ENCODE results near the gene MAPKAP1. TPM values are rescaled to one million over a fixed set of nuclear protein-coding genes. Genes with fewer than 3 reads are reported as not detected.

MAPKAP1 gene
- total and polyA plus RNA-seq, 8 donors = 49.5 to 89.5 (median 56.2) TPM

DNA sequence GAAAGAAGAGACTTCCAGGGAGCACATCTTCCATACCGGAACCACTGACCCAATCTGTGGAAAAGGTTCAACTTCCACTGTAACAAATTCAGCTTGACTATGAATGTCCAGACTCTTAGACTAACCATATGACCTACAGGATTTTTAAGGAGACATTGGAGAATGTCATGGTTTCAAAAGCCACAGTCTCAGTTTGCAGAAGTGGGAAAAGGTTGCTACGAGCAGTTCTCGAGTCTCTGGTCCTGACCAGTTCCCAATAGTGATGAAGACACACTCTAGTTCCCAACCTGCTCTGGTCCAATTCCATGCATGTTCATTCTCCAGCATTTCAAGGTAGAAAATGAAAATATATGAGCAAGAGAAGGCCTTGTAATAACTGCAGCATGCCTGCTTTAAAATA lies 158.0 kb downstream of the MAPKAP1 start:
- Histone ChIP-seq H3K4me3 (no peak overlapping the region), H3K9me3 (no peaks in the 10 kb centered on the region), H3K27me3 (no peaks in the 10 kb centered on the region), H3K4me1 (peaks cover 32 to 37% of the 10 kb centered on the region in 2 donors), H3K36me3 (peaks cover 0 to 5% of the 10 kb centered on the region in 2 donors), H3K27ac (peak overlapping the region; percentile 55 to 73)
- intact Hi-C loops (cut with DNase I) = no loop called here
- TF ChIP-seq, protein P1, sequence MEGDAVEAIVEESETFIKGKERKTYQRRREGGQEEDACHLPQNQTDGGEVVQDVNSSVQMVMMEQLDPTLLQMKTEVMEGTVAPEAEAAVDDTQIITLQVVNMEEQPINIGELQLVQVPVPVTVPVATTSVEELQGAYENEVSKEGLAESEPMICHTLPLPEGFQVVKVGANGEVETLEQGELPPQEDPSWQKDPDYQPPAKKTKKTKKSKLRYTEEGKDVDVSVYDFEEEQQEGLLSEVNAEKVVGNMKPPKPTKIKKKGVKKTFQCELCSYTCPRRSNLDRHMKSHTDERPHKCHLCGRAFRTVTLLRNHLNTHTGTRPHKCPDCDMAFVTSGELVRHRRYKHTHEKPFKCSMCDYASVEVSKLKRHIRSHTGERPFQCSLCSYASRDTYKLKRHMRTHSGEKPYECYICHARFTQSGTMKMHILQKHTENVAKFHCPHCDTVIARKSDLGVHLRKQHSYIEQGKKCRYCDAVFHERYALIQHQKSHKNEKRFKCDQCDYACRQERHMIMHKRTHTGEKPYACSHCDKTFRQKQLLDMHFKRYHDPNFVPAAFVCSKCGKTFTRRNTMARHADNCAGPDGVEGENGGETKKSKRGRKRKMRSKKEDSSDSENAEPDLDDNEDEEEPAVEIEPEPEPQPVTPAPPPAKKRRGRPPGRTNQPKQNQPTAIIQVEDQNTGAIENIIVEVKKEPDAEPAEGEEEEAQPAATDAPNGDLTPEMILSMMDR (IDR thresholded peaks at IDR 0.05) = no peak
- ATAC-seq (peak; percentile 22), DNase-seq (no peak)

DNA sequence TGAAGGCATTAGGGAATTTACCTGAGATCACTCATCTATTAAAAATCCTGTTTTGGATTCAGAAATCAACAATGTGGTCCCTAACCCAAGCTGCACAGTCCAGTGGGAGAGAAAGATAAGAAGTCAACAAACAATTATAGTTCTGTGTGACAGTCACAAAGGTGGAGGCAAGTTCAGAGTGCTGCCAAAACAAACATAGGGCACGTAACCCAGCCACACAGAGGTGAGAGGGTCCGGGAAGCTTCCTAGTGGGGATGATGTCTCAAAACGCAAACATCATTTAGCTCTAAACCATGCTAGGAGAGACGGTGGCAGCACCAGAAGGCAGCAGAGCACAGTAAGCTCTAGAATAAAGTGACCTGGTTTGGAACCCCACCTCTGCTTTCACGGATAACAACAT lies 158.9 kb downstream of the MAPKAP1 start:
- no peak overlapping the region for H3K4me3 ChIP-seq
- H3K36me3 ChIP-seq = peaks cover 0 to 5% of the 10 kb centered on the region in 2 donors
- TF ChIP-seq, protein P1 (IDR thresholded peaks at IDR 0.05) = no peak
- H3K27ac ChIP-seq = peak overlapping the region in 1 of 2 donors; percentile 73
- DNase-seq = no peak
- no peaks in the 10 kb centered on the region for H3K9me3 ChIP-seq
- intact Hi-C loops (cut with DNase I) = no loop called here
- ATAC-seq = no peak
- H3K27me3 ChIP-seq = no peaks in the 10 kb centered on the region
- peaks cover 32 to 37% of the 10 kb centered on the region in 2 donors for H3K4me1 ChIP-seq

DNA sequence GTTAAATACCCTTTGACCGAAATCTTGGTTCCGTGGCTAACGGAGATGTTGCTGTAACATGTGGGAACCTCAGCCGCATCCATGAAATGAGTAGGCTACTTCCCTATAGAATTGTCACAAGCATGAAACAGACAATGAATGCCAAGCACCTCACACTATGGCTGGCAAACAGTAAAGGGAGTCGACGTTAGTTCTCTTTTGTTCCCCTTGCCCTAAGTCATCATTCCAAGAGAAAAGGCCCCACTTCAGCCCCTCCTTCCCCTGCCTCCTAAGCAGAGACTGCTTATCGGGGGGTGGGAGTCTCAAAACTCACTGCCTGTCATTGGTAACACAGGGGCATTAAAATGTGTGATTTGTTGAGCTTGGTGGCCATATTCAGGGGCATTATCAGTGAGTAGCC lies 159.6 kb downstream of the MAPKAP1 start:
- Histone ChIP-seq H3K9me3 (no peaks in the 10 kb centered on the region), H3K4me1 (peaks cover 32 to 37% of the 10 kb centered on the region in 2 donors), H3K27ac (no peak overlapping the region), H3K27me3 (no peaks in the 10 kb centered on the region), H3K36me3 (peaks cover 0 to 7% of the 10 kb centered on the region in 2 donors), H3K4me3 (no peak overlapping the region)
- intact Hi-C loops (cut with DNase I) = no loop called here
- no peak for ATAC-seq
- DNase-seq = no peak
- TF ChIP-seq, protein P1 (IDR thresholded peaks at IDR 0.05) = no peak

DNA sequence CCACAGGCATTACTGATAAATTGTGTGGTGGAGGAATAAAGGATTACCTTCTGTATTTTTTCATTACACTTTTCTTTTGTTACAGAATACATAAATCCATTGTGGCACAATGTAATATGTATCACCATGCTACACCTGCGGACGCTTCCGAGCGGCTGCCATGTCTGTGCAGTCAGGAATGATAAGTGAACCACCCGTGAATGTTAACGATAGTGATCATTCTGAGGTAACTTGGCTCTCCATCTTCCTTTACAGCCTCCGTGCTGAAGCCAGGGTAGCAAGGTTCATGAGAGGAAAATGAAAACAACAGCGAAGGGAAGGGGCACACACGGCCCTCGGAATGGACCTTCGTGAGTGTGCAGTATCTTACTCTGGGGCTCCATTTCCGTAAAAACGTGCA lies 161.2 kb downstream of the MAPKAP1 start:
- TF ChIP-seq, protein P1 (IDR thresholded peaks at IDR 0.05) = no peak
- intact Hi-C loops (cut with DNase I) = no loop called here
- H3K4me3 ChIP-seq = no peak overlapping the region
- no peaks in the 10 kb centered on the region for H3K9me3 ChIP-seq
- DNase-seq (no peak), ATAC-seq (no peak)
- H3K4me1 ChIP-seq = peaks cover 28 to 29% of the 10 kb centered on the region in 2 donors
- no peaks in the 10 kb centered on the region for H3K27me3 ChIP-seq
- peaks cover 0 to 22% of the 10 kb centered on the region in 2 donors for H3K36me3 ChIP-seq
- peak overlapping the region; percentile 45 to 60 for H3K27ac ChIP-seq

DNA sequence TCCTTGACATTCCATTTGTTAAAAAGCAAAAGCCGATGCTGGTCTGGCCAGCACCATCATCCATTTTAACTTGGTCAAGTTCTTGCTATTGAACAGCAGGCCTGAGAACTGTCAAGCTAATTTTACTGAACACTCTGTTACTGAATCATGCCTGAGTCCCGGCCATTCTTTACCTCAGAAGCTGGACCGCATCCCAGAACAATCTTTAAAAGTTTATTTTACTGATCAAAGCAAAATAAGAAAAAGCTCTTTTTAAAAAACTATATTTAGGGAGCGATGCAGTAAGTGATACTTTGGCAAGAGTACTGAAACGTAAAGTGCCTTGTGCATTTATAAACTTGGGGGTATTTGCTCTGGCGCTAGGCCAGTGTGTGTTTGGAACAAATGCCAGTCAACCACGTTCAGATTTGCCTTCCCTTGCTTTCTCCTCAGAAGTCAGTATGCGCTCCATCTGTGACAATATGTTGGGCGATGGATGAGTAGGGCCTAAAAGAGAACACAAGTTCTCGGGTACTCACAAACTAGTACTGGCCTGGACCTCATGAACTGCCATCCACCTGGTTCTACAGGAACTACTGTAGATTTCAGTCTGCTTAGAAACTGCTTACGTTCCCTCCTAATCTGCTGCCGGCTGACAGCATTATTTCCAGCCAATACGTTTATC lies 161.9 kb downstream of the MAPKAP1 start:
- DNase-seq = peak in 3 of 4 donors; percentile 55 to 84 (median 65)
- intact Hi-C loops (cut with DNase I) = no loop called here
- Histone ChIP-seq H3K9me3 (no peaks in the 10 kb centered on the region), H3K27me3 (no peaks in the 10 kb centered on the region), H3K36me3 (peaks cover 0 to 29% of the 10 kb centered on the region in 2 donors), H3K4me3 (no peak overlapping the region), H3K27ac (peak overlapping the region; percentile 45 to 60), H3K4me1 (peaks cover 22% of the 10 kb centered on the region in 2 donors)
- peak; percentile 53 for ATAC-seq
- TF ChIP-seq, protein P1 (IDR thresholded peaks at IDR 0.05) = no peak
